MM.1S (cell line): ENCODE data around the gene IQCM.

Experiments used
- DNase-seq: peaks from one replicate; pipeline ENCODE4 v3.0.0-alpha.2; 2015
- H2AFZ ChIP-seq: fragments of 300-600 bp; sonication (generic); 2 replicates; pipeline ENCODE4 v1.6.0; 2016; ENCODE audit warnings: antibody characterized with exemption, low read length
- H3F3A ChIP-seq: fragments of 300-600 bp; sonication (generic); 2 replicates; pipeline ENCODE4 v1.6.1; 2016; ENCODE audit warnings: mild to moderate bottlenecking, antibody characterized with exemption, low read length, moderate library complexity, mixed read lengths; ENCODE audit not compliant: insufficient read depth
- H3K27ac ChIP-seq: fragments of 300-600 bp; sonication (generic); 2 replicates; pipeline ENCODE4 v1.5.1; 2016; ENCODE audit warnings: mild to moderate bottlenecking, low read length
- H3K27me3 ChIP-seq: fragments of 300-600 bp; sonication (generic); replicated peaks from 2 replicates; pipeline ENCODE4 v1.6.0; 2016; ENCODE audit warnings: low read length; ENCODE audit not compliant: insufficient read depth
- H3K36me3 ChIP-seq: fragments of 300-600 bp; sonication (generic); replicated peaks from 2 replicates; pipeline ENCODE4 v1.6.1; 2016; ENCODE audit warnings: mild to moderate bottlenecking, low read length, mixed read lengths; ENCODE audit not compliant: insufficient read depth
- H3K4me1 ChIP-seq: fragments of 300-600 bp; sonication (generic); 2 replicates; pipeline ENCODE4 v1.6.1; 2016; ENCODE audit warnings: low read length, mixed read lengths
- H3K4me2 ChIP-seq: fragments of 300-600 bp; sonication (generic); 2 replicates; pipeline ENCODE4 v1.6.0; 2016; ENCODE audit warnings: low read depth, low read length
- H3K4me3 ChIP-seq: fragments of 300-600 bp; sonication (generic); 2 replicates; pipeline ENCODE4 v1.5.1; 2016; ENCODE audit warnings: low read length, mixed read lengths
- H3K79me2 ChIP-seq: fragments of 300-600 bp; sonication (generic); 2 replicates; pipeline ENCODE4 v1.6.1; 2016; ENCODE audit warnings: mixed run types, low read length, mixed read lengths
- H3K9ac ChIP-seq: fragments of 300-600 bp; sonication (generic); 2 replicates; pipeline ENCODE4 v1.6.1; 2016; ENCODE audit warnings: low read length, mixed read lengths
- H3K9me2 ChIP-seq: fragments of 300-600 bp; sonication (generic); replicated peaks from 2 replicates; pipeline ENCODE4 v1.6.1; 2016; ENCODE audit warnings: mild to moderate bottlenecking, low read length, mixed read lengths; ENCODE audit not compliant: insufficient read depth
- H3K9me3 ChIP-seq: fragments of 300-600 bp; sonication (generic); replicated peaks from 2 replicates; pipeline ENCODE4 v1.6.1; 2016; ENCODE audit warnings: mild to moderate bottlenecking, low read length, mixed read lengths; ENCODE audit not compliant: insufficient read depth
- H4K20me1 ChIP-seq: fragments of 300-600 bp; sonication (generic); 2 replicates; pipeline ENCODE4 v1.6.1; 2016; ENCODE audit warnings: mild to moderate bottlenecking, low read length, moderate library complexity, mixed read lengths; ENCODE audit not compliant: insufficient read depth
- EZH2 ChIP-seq: fragments of 300-600 bp; sonication (generic); optimal IDR thresholded peaks from 2 replicates; pipeline ENCODE3; 2017; ENCODE audit warnings: low read depth, mild to moderate bottlenecking, antibody characterized with exemption, low read length, mixed read lengths
- EZH2phosphoT487 ChIP-seq: fragments of 300-600 bp; sonication (generic); IDR thresholded peaks from 2 replicates; pipeline ENCODE4 v1.6.1; 2018; ENCODE audit warnings: antibody characterized with exemption, low read length
- TF ChIP-seq, protein P1 (sequence below): fragments of 300-600 bp; sonication (generic); IDR thresholded peaks from 2 replicates; pipeline ENCODE4 v1.5.1; 2016; ENCODE audit warnings: antibody characterized with exemption, low read length, mixed read lengths

IQCM gene

DNA sequence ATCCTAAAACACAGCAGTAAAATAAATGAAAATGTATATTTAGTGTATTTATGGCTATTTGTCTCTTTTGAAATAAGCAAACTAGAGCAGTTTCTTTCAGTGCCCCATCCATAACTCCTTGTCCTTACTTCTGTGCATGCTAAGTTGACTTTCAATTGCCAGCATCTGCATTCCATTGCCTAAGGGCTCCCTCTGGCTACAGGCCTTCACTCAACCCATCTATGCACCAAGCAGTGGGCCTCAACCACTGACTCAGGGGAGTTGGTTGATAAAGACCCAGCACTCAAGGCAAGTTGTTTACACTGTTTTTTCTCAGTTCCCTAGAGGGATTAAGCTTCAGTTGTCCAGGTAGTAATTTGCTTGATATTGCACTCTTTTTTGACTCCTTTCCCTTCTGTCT is 265.7 kb downstream of the IQCM start:
- Histone ChIP-seq H2AFZ (no peak overlapping the region), H3F3A (no peaks in the 10 kb centered on the region), H3K27me3 (no peaks in the 10 kb centered on the region), H3K4me2 (no peak overlapping the region), H3K4me1 (no peaks in the 10 kb centered on the region), H3K36me3 (no peaks in the 10 kb centered on the region), H3K9me3 (no peaks in the 10 kb centered on the region), H3K4me3 (no peak overlapping the region), H3K9me2 (no peaks in the 10 kb centered on the region), H3K9ac (no peak overlapping the region), H4K20me1 (no peaks in the 10 kb centered on the region), H3K79me2 (no peaks in the 10 kb centered on the region), H3K27ac (no peak overlapping the region)
- TF ChIP-seq EZH2phosphoT487: no peak
- TF ChIP-seq, protein P1, sequence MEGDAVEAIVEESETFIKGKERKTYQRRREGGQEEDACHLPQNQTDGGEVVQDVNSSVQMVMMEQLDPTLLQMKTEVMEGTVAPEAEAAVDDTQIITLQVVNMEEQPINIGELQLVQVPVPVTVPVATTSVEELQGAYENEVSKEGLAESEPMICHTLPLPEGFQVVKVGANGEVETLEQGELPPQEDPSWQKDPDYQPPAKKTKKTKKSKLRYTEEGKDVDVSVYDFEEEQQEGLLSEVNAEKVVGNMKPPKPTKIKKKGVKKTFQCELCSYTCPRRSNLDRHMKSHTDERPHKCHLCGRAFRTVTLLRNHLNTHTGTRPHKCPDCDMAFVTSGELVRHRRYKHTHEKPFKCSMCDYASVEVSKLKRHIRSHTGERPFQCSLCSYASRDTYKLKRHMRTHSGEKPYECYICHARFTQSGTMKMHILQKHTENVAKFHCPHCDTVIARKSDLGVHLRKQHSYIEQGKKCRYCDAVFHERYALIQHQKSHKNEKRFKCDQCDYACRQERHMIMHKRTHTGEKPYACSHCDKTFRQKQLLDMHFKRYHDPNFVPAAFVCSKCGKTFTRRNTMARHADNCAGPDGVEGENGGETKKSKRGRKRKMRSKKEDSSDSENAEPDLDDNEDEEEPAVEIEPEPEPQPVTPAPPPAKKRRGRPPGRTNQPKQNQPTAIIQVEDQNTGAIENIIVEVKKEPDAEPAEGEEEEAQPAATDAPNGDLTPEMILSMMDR: no peak
- no peak for TF ChIP-seq EZH2
- no peak for DNase-seq

DNA sequence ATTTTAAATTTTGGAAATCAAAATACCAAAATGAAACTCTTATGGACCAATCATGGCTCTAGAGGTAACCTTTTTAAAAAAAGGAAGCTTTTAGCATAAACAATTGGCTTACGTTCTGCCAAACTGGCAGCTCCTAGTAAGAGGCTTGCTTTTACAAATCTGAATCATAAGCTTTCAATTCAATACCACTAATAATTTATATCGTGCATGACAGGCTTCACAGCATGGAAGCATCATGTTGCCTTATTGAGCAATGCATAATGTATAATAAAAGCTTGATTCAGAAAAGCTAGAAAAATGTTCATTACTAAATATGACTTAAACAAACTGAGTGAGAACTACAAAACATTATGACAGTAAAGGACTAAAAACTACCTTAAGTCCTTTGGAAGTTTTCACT is 280.9 kb downstream of the IQCM start:
- Histone ChIP-seq H3F3A (no peaks in the 10 kb centered on the region), H3K36me3 (no peaks in the 10 kb centered on the region), H3K9me3 (no peaks in the 10 kb centered on the region), H3K9me2 (no peaks in the 10 kb centered on the region), H3K27me3 (no peaks in the 10 kb centered on the region), H3K4me1 (no peaks in the 10 kb centered on the region), H4K20me1 (no peaks in the 10 kb centered on the region), H3K4me3 (no peak overlapping the region), H3K4me2 (no peak overlapping the region), H3K9ac (no peak overlapping the region), H3K27ac (no peak overlapping the region), H2AFZ (no peak overlapping the region), H3K79me2 (no peaks in the 10 kb centered on the region)
- no peak for DNase-seq
- TF ChIP-seq, protein P1: no peak
- TF ChIP-seq EZH2phosphoT487: no peak
- TF ChIP-seq EZH2: no peak

DNA sequence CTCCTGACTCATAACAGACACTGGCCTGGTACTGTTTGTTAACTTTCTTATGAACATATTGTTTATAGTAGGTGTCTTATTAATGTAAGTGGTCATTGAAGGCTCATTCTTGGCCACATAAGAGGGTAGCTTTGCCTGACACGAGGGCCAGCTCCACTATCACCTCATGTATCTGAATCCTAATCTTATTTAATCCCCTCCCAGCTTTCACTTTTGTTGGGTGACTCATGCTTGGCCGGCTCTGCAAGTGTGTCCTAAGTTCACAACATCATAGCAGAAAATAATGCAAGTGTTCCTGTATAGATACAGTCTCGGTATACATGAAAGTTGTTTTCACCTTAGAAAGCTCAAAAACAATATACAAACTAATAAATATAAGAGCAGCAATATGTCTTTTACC is 283.8 kb downstream of the IQCM start:
- Histone ChIP-seq H3K27ac (no peak overlapping the region), H4K20me1 (no peaks in the 10 kb centered on the region), H3K27me3 (no peaks in the 10 kb centered on the region), H3K36me3 (no peaks in the 10 kb centered on the region), H3F3A (no peaks in the 10 kb centered on the region), H3K9me3 (no peaks in the 10 kb centered on the region), H3K79me2 (no peaks in the 10 kb centered on the region), H3K4me3 (no peak overlapping the region), H3K9me2 (no peaks in the 10 kb centered on the region), H3K4me1 (no peaks in the 10 kb centered on the region), H2AFZ (no peak overlapping the region), H3K9ac (no peak overlapping the region), H3K4me2 (no peak overlapping the region)
- no peak for TF ChIP-seq EZH2
- TF ChIP-seq EZH2phosphoT487: no peak
- TF ChIP-seq, protein P1: no peak
- no peak for DNase-seq

DNA sequence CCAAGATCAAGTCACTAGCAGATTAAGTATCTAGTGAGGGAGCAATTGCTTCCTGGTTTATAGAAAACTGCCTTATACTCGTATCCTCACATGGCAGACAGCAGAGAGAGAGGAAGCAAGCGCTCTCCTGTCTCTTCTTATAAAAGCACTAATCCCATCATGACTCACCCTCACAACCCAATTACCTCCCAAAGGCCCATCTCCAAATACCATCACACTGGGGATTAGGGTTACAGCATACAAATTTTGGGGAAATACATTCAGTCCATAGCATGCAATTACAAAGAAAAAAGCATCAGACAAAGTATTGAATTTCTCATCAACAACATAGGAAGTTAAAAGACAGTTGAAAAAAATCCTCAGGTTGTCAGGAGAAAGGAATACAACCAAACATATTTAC is 292.6 kb downstream of the IQCM start:
- Histone ChIP-seq H2AFZ (no peak overlapping the region), H3K27ac (no peak overlapping the region), H4K20me1 (no peaks in the 10 kb centered on the region), H3K4me1 (no peaks in the 10 kb centered on the region), H3F3A (no peaks in the 10 kb centered on the region), H3K9me2 (no peaks in the 10 kb centered on the region), H3K27me3 (no peaks in the 10 kb centered on the region), H3K4me2 (no peak overlapping the region), H3K4me3 (no peak overlapping the region), H3K79me2 (no peaks in the 10 kb centered on the region), H3K9me3 (no peaks in the 10 kb centered on the region), H3K9ac (no peak overlapping the region), H3K36me3 (no peaks in the 10 kb centered on the region)
- DNase-seq: no peak
- TF ChIP-seq EZH2 (no peak), EZH2phosphoT487 (no peak)
- TF ChIP-seq, protein P1: no peak
